ENCODE measurements around the gene CFAP74. TPM values are rescaled to one million over a fixed set of nuclear protein-coding genes. Genes with fewer than 3 reads are reported as not detected.

Gene CFAP74
- total and polyA plus RNA-seq, 9 of the 15 experiments (the other 6 are each of a cell fraction or from before 2014, with no cell fraction given), result 0.03 to 0.15 (median 0.05) TPM; not detected in 6

DNA sequence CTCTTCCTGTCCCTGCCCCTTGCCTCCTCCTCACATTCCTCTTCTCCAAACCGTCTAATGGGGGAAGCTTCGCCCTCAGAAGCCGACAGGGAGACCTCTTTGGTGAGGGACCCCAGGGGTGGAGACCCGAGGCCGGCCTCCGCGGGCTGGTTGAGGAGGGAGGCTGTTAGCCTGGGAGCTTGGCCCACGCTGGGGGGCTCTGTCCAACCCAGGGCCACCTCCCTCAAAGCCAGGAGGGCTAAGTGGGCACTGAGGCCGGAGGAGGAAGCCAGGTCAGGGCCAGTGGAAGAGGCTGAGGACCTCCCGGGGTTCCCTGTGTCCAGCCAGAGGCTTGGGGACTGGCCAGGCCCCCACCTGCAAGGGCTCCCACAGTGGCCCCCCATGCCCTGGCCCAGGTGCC is 20.9 kb upstream of the CFAP74 start:
- in situ Hi-C loops (cut with MboI), result no loop called here
- no peak for ATAC-seq

DNA sequence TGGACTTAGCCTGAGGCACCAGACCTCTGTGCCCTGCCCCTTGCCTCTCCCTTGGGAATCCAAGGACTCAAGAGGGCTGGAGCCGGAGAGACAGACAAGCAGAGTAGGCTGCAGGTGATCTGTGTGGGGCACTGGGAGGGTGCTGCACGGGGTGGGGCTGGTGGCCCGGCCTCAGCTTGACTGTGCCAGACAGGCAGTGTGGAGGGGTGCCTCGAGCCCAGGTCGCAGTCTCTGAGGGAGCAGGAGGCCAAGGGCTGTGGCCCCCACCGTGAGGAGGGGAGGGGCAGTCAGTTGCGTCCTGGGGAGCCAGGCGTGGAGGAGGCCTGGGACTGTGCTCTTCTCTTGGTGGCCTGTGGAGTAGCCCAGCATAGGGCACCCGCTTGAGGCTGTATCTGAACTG is 19.6 kb upstream of the CFAP74 start:
- intact Hi-C loops (cut with micrococcal nuclease), result no loop called here
- in situ Hi-C loops (cut with MboI), result no loop called here
- no peak for TF ChIP-seq MCM3 (IDR thresholded peaks at IDR 0.05)
- TF ChIP-seq, protein P1, sequence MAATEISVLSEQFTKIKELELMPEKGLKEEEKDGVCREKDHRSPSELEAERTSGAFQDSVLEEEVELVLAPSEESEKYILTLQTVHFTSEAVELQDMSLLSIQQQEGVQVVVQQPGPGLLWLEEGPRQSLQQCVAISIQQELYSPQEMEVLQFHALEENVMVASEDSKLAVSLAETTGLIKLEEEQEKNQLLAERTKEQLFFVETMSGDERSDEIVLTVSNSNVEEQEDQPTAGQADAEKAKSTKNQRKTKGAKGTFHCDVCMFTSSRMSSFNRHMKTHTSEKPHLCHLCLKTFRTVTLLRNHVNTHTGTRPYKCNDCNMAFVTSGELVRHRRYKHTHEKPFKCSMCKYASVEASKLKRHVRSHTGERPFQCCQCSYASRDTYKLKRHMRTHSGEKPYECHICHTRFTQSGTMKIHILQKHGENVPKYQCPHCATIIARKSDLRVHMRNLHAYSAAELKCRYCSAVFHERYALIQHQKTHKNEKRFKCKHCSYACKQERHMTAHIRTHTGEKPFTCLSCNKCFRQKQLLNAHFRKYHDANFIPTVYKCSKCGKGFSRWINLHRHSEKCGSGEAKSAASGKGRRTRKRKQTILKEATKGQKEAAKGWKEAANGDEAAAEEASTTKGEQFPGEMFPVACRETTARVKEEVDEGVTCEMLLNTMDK (IDR thresholded peaks at IDR 0.05; ENCODE audit: borderline replicate concordance, insufficient read depth, low read depth, low read length, poor library complexity, severe bottlenecking), result no peak
- no peak for TF ChIP-seq ZNF140 (CRISPR knock-in tag; IDR thresholded peaks at IDR 0.05)
- no peak for TF ChIP-seq HDAC6 (IDR thresholded peaks at IDR 0.05; ENCODE audit: low read depth, low read length)
- TF ChIP-seq, protein P2, sequence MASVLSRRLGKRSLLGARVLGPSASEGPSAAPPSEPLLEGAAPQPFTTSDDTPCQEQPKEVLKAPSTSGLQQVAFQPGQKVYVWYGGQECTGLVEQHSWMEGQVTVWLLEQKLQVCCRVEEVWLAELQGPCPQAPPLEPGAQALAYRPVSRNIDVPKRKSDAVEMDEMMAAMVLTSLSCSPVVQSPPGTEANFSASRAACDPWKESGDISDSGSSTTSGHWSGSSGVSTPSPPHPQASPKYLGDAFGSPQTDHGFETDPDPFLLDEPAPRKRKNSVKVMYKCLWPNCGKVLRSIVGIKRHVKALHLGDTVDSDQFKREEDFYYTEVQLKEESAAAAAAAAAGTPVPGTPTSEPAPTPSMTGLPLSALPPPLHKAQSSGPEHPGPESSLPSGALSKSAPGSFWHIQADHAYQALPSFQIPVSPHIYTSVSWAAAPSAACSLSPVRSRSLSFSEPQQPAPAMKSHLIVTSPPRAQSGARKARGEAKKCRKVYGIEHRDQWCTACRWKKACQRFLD (CRISPR knock-in tag; IDR thresholded peaks at IDR 0.05), result no peak
- Histone ChIP-seq H3K79me2 (ENCODE audit: control insufficient read depth, insufficient read depth, low read length) (no peaks in the 10 kb centered on the region), H3K27ac (ENCODE audit: extremely low read depth, low read depth, low read length) (no peak overlapping the region), H3K9me1 (ENCODE audit: control insufficient read depth, insufficient read depth, low read length) (no peaks in the 10 kb centered on the region), H4K20me1 (replicated peaks; ENCODE audit: control insufficient read depth, insufficient read depth, low read length) (peaks cover 19% of the 10 kb centered on the region; the same call in 1 of the 2 replicates), H3K9ac (ENCODE audit: insufficient read depth in 1 of 2, low read depth in 2 of 2, low read length in 2 of 2) (no peak overlapping the region; a peak in 1 of 4 replicates), H3K27me3 (ENCODE audit: control insufficient read depth in 2 of 2, insufficient read depth in 2 of 2, low read length in 2 of 2) (peaks cover 69 to 94% of the 10 kb centered on the region in 2 experiments), H3K4me1 (replicated peaks in 1 of 2; ENCODE audit: control insufficient read depth in 2 of 2, insufficient read depth in 2 of 2, low read length in 2 of 2) (peaks cover 0 to 31% of the 10 kb centered on the region in 2 experiments; a peak in 2 of 5 replicates), H3K9me3 (replicated peaks; ENCODE audit: control insufficient read depth, insufficient read depth, low read depth, low read length) (no peaks in the 10 kb centered on the region), H3K4me2 (ENCODE audit: insufficient read depth, low read length) (no peak overlapping the region), H3K4me3 (no peak overlapping the region), H2AFZ (ENCODE audit: low read depth, low read length) (no peak overlapping the region), H3K36me3 (ENCODE audit: control insufficient read depth, insufficient read depth, low read length) (no peaks in the 10 kb centered on the region)
- ChIA-PET CTCF (ENCODE audit: low intra/inter-chr PET ratio) (no interaction called here), POLR2A (no interaction called here)
- BruUV-seq (replicated peaks), result no TSS peak
- ATAC-seq (no peak; the same call in 2 of the 3 replicates), FAIRE-seq (no peak), DNase-seq (ENCODE audit: extremely low read depth in 1 of 4, low spot score in 3 of 4) (no peak)
- WGBS (ENCODE audit: insufficient coverage, low coverage, missing lambda C conversion rate), result 2% methylated on average over 9 of the region's 9 CpGs

More for the DNA sequence above, 20.9 kb upstream of the CFAP74 start:
- ChIA-PET POLR2A (interaction anchor here (0.6 kb wide), 1 partner anchor 8 kb away, joined by 3 read pairs; no protein-coding TSS in a partner anchor), CTCF (ENCODE audit: low intra/inter-chr PET ratio) (no interaction called here)
- Histone ChIP-seq H3K9me1 (ENCODE audit: control insufficient read depth, insufficient read depth, low read length) (no peaks in the 10 kb centered on the region), H3K4me3 (no peak overlapping the region), H3K4me1 (replicated peaks in 1 of 2; ENCODE audit: control insufficient read depth in 2 of 2, insufficient read depth in 2 of 2, low read length in 2 of 2) (peaks cover 0 to 30% of the 10 kb centered on the region in 2 experiments; a peak in 2 of 5 replicates), H3K27me3 (ENCODE audit: control insufficient read depth in 2 of 2, insufficient read depth in 2 of 2, low read length in 2 of 2) (peaks cover 74 to 100% of the 10 kb centered on the region in 2 experiments), H3K27ac (ENCODE audit: extremely low read depth, low read depth, low read length) (no peak overlapping the region), H3K4me2 (ENCODE audit: insufficient read depth, low read length) (no peak overlapping the region), H3K9ac (ENCODE audit: insufficient read depth in 1 of 2, low read depth in 2 of 2, low read length in 2 of 2) (no peak overlapping the region), H4K20me1 (replicated peaks; ENCODE audit: control insufficient read depth, insufficient read depth, low read length) (peaks cover 25% of the 10 kb centered on the region), H3K79me2 (ENCODE audit: control insufficient read depth, insufficient read depth, low read length) (no peaks in the 10 kb centered on the region), H3K36me3 (ENCODE audit: control insufficient read depth, insufficient read depth, low read length) (no peaks in the 10 kb centered on the region), H2AFZ (ENCODE audit: low read depth, low read length) (no peak overlapping the region), H3K9me3 (replicated peaks; ENCODE audit: control insufficient read depth, insufficient read depth, low read depth, low read length) (no peaks in the 10 kb centered on the region)
- DNase-seq (ENCODE audit: extremely low read depth in 1 of 4, low spot score in 3 of 4), result no peak
- 0% methylated on average over 10 of the region's 10 CpGs for WGBS (ENCODE audit: insufficient coverage, low coverage, missing lambda C conversion rate)
- intact Hi-C loops (cut with micrococcal nuclease), result no loop called here
- no peak for FAIRE-seq
- no peak for TF ChIP-seq HOXB6 (CRISPR knock-in tag; IDR thresholded peaks at IDR 0.05; ENCODE audit: borderline replicate concordance)
- no peak for TF ChIP-seq CREB1 (IDR thresholded peaks at IDR 0.05)
- no peak for TF ChIP-seq CREB1 (CRISPR knock-in tag; IDR thresholded peaks at IDR 0.05)
- TF ChIP-seq ZBTB7A (IDR thresholded peaks at IDR 0.05; ENCODE audit: borderline replicate concordance, control insufficient read depth, low read depth, low read length), result no peak
- TF ChIP-seq, protein P3, sequence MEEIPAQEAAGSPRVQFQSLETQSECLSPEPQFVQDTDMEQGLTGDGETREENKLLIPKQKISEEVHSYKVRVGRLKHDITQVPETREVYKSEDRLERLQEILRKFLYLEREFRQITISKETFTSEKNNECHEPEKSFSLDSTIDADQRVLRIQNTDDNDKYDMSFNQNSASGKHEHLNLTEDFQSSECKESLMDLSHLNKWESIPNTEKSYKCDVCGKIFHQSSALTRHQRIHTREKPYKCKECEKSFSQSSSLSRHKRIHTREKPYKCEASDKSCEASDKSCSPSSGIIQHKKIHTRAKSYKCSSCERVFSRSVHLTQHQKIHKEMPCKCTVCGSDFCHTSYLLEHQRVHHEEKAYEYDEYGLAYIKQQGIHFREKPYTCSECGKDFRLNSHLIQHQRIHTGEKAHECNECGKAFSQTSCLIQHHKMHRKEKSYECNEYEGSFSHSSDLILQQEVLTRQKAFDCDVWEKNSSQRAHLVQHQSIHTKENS (CRISPR knock-in tag; IDR thresholded peaks at IDR 0.05), result no peak
- TF ChIP-seq RBM15 (IDR thresholded peaks at IDR 0.05; ENCODE audit: insufficient read depth, low read length), result no peak
- BruUV-seq (replicated peaks), result no TSS peak
